NCI-H1105 treated with DMSO at 0.1 percent for 48 hours (cell line): ENCODE results near the gene FADS2.

Experiments used
- DNase-seq: peaks from one replicate; lab custom pipeline; 2025; lab: John Stamatoyannopoulos, UW

The FADS2 gene

DNA sequence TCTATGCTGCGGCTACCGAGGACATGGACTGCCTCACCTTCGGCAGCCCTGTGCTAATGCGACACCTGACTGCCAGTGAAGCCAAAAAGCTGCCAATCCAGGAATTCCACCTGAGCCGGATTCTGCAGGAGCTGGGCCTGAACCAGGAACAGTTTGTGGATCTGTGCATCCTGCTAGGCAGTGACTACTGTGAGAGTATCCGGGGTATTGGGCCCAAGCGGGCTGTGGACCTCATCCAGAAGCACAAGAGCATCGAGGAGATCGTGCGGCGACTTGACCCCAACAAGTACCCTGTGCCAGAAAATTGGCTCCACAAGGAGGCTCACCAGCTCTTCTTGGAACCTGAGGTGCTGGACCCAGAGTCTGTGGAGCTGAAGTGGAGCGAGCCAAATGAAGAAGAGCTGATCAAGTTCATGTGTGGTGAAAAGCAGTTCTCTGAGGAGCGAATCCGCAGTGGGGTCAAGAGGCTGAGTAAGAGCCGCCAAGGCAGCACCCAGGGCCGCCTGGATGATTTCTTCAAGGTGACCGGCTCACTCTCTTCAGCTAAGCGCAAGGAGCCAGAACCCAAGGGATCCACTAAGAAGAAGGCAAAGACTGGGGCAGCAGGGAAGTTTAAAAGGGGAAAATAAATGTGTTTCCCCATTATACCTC lies 32.1 kb upstream of the FADS2 start:
- DNase-seq, result no peak

GRCh38 chr11:61797263-61797944 lies 30.7 kb upstream of the FADS2 start:
- peak; percentile 75 for DNase-seq

DNA sequence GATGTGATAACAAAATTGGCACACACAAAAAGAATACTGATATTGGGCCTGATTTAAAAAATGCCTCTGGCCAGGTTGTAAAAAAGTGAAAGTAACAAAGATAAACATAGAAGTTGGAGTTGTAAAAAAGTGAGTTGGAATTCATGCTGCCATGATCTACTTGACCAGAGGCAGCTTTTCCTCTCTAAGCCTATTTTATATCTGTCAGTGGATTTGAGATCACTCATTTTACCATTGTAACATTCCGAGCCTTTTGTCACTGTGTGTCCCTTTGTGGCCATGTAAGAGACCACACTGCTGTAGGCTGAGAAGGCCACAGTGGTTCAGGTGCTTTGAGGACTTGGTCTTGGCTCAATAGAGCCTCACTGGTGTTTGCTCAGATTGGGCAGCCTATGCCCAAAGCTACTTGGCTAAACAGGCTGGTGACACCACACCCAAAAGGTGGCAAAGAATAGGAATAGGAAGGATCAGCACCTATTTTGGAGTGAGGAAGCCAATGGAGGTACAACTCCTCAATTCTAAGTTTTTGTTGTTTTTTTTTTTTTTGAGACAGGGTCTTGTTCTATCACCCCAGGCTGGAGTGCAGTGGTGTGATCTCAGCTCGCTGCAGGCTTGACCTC lies 28.3 kb upstream of the FADS2 start:
- no peak for DNase-seq

DNA sequence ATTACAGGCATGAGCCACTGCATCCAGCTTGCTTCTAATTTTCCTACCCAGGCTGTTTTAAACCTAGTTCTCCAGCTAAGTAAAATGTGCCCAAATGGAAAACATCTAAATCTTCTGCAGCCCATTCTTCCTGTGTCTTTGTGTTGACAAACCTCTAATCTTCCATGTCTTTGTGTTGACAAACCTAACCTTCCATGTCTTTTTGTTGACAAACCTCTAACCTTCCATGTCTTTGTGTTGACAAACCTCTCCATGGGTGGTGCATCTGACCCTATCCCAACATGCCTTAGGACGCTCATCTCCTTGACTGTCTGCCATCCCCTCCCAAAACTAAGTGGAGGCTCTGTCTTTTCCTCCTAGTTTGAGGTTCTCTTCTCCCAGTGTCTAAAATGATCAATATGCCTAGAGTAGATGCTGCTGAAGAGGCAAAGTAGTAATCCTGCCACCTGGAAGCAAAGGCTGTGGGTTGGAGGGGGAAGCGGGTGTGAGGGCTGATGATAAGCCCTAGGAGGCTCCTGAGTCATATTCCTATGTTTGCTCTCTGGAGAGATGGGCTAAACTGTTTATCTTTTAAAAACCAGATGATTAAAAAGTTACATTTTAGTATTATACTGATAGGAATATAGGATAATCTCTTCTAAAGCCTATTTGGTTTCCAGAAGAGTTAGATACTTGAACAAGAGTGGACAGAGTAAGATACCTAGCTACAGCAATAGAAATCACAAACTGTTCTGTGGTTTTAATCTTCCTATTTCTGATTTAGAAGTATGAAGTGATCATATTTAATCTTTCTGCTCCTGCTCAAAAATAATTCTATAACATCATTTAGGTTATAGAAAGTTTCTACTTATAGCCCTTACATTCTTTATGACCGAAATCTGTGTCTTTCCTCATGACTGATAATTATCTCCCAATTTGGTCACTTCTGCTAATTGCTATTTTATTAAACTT lies 27.5 kb upstream of the FADS2 start:
- DNase-seq, result no peak

- DNase-seq, result no peak
Measured at GRCh38 chr11:61802605-61803004, 25.5 kb upstream of the FADS2 start.

GRCh38 chr11:61803889-61804647 lies 24.0 kb upstream of the FADS2 start:
- DNase-seq, result no peak

- no peak for DNase-seq
Measured at GRCh38 chr11:61805146-61805545, 23.0 kb upstream of the FADS2 start.

DNA sequence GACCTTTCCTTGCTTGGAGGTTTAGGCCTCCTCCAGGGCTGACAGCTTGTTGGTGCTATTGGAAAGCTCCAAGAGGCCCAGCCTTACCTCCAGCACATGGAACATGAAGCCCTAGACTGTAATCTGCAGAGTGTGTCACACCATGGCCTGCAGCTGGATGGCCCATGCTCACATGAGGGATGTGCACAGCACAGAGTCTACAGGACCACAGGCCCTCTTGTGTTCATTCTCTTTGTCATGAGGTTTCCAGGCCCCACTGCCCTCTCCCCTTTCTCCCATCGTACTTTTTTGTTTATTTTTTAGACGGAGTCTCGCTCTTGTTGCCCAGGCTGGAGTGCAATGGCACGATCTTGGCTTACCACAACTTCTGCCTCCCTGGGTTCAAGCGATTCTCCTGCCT lies 21.3 kb upstream of the FADS2 start:
- no peak for DNase-seq

DNA sequence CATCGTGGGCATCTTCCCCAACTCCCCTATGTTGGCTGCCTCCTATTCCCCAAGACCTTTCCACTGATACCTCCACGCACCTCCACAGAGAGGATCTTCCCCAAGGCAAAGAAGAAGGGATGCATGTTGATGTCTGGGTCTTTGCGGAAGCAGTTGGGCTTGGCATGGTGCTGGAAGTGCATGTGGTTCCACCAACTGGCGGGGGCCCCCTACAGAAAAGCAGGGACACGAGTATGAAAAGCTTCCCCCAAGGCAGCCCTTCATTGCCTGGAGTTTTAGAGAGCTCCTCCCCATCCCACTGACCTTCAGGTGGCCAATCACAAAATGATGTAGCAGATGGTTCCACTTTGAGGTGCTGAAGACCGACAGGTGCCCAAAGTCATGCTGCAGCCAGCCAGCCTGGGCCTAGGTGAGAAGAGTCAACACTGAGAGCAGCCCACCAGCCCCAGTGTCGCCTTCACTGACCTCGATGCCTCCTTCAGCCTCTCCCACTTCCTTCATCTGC lies 17.4 kb upstream of the FADS2 start:
- DNase-seq, result no peak

GRCh38 chr11:61811831-61812230 lies 16.3 kb upstream of the FADS2 start:
- DNase-seq, result no peak

DNA sequence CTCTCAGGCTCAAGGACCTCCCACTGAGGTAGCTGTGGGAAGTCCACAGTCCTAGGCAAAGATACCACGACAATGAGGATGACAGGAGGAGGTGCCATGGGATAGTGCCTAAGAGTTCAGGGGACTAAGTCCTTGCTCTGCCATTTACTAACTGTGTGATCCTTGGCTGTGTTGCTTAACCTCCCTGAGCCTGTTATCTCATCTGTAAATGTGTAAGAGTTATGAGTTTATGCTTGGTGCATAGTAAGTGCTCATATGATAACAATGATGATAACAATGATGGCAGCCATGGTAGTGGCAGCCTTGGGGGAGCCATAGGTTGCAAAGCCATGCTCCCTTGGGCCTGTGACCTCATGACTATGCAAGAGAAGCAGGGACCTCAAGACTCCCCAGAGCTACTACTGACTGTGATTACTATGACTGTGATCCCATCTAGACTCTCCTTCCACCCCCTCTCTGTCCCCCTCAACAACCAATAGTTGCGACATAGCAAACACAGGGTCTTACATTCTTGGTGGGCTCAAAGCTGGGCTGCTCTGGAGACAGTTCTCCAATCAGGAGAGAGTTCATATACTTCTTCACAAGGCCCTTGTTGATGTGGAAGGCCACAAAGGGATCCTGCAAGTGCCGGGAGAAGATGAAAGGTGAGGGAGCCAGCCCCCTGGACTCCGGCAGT lies 15.2 kb upstream of the FADS2 start:
- no peak for DNase-seq

GRCh38 chr11:61814247-61814957 lies 13.7 kb upstream of the FADS2 start:
- DNase-seq, result peak; percentile 21

- DNase-seq, result peak; percentile 92
Measured at GRCh38 chr11:61814958-61815789, 12.9 kb upstream of the FADS2 start.

DNA sequence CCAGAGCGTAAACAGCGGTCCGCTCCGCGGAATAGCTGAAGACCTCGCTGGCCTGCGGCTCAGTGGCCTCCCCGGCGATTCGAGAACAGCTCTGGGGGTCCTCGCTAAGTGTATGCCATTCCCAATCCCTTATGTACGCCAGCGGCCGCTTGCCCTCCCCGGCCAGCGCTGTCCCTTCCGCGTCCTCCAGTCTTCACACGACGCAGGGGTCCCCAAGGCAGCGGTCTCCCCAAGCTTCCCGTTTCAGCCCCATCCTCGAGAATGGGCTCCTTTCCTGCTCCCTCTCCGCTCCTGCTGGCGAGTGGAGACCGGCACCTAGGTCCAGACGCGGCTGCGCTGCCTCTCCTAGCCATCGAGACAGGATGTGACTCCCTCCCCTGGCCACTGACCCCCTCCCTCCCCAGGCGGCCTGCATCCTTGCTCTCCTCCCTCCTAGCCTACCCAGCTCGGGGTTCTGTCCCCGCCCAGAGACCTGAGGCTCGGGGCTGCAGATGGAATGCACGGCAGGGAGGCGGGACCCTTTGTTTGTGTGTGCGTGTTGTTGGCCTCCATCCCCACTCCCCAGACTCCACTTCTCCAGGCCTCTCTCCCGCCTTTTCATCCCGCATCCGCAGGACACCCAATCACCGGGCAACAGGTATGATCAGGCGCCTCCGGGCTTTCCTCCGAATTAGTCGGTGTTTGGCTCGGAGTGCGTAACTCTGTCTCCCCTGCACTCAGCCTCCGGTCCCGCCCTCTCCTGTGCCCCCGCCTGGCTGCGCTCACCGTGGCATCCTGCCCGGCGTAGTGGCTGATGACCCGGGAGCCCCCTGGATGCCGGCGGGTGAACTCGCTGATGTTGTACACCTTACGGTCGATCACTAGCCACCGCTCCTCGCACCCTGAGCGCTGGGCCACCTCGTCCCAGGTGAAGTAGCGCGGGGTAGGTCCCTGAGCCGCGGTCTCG lies 12.0 kb upstream of the FADS2 start:
- peak; percentile 82 for DNase-seq

DNA sequence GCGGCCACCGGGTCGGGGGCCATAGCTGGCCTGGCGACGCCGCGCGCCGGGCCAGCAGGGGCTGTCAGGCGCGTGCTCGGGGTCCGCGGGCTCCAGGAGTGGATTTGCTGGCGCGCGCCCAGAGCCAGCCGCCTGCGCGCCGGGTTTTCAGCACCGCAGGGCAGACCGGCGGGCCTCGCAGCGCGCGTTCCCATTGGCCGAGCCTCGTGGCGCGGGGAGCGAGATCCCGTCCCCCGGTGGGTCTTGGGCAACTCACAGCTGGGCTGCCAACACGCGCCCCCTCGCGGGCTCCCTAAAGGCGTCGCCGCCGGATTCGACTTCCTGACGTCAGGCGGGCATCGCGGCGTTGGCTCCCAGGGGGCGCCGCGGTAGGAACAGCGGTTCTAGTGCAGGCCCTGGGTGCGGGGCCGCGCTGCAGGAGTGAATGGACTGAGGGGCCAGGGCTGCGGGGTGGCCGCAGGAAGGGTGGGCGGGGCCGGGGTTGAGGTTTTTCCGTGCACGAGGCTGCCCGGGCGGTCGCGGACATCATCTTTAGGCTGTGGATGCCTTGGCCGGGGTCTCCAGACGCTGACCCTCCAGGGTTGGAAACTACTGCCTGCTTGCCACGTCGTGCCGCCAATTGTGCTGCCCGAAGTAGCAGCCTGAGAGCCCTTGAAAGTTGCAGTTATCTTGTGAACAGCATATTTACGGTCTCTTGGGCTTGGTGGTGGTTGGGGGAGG lies 11.2 kb upstream of the FADS2 start, which contains the start of gene FADS1:
Gene FADS1 (minus strand): TSS at position 268 of the 720 bp plus-strand sequence. CDS start 74 bp downstream, at position 194.
- peak; percentile 97 for DNase-seq

DNA sequence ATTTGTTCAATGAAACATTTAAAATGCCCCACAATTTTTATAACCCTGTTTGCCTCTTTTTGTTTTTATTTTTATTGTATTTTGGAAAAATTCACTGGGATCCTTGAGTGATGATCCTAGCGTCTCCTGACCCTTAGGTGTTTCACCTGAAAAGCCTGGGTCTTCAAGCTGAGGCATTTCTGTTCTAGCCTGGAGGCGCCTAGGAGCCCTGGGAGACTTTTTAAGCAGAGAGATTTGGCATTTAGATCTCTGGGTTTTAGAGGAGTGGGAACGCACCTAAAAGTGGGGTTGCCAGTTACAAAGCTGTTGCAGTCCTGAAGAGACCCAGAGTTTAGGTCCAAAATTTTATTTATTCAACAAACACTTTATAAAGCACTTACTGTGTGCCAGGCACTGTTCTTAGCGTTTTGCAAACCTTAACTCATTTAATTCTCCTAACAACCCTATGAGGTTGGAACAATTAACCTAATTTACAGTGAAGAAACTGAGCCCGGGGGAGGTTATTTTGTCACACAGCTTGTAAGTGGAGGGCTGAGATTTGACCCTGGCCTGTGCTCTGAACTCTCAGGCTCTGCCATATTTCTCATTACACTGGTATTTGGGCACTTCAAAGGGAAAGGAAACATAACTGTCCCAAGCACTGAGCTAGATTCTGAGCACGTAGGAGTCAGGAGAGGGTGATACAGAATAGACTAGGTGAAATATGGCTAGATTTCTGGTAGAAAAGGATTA lies 10.5 kb upstream of the FADS2 start:
- DNase-seq, result no peak

DNA sequence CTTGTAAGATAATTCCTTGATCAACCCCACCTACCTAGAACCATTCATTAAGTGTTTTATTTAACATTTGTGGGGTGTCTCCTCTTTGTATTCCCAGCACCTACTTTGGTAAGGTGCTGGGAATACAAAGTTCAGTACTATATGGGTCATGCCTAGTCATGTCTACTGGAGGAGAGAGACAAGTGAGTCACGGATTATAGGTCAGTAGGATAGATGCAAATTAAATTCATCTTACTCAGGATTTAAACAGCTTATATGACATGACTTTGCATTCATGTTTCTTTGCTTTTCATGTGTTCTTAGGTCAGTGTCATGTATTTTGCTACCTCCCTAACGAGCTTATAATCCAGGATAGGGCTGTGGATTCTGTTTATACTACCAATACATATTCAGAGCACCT lies 7.9 kb upstream of the FADS2 start:
- DNase-seq, result no peak
